ENCODE data around the gene ABCB4.

ABCB4 gene

DNA sequence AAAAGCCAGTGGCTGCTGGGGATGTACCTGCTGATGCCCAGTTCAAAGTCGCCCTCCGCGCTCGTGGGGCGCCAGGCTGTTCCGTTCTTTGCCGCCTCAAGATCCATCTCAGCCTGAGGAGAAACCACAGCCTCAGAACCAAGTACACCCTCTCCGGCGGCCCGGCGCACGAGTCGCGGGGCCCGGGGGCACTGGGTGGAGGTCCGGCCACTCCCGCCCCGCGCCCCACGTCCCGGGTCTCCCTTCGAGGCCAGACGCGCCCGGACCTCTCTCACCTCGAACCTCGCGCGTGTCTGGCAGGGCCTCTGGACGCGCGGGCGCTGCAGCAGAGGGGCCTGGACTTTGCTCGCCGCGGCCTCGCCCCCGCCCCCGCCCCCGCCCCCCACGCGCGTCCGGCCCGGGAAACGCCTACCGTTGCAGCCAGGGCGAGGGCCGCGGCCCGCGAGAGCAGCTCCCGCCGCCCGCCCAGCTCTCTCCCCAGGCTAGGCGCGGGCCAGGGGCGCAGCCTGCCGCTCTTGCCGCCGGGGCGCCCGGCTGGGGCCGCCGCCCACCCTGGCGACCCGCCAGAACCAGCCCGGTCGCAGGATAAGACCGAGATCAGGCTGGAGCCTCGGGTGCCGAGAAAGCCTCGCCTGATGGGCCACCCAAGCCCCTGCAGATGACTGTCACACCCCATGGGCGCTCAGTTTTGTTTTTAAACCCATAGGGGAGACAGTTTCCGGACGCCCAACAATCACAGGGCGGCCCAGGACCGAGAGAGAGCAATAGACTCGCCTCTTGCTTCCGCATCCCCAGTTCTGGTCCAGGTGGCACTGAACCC is at the start of gene ABCB4:
TSS of gene ABCB4 (minus strand) at position 322 of the 820 bp plus-strand sequence. CDS start at position 107, 215 bp downstream.
- DNase-seq: no peak

DNA sequence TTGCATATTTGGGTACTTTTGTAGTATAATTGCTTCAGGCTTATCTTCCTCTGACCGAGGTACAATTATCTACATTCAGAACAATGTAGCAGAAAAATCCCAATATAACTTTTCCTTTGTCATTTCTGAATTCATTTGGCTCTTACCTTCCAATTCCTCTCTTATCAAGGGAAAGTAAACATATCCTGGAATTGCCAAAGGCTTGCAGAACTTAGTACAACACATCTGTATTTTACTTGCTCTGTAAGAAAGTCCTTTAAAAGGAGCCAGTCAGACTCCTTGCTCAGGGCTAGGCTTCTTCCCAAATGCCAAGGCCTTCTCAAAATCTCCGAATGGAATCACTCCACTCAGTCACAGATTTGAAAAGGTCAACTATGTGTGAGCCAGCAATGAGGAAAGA is 43.3 kb upstream of the ABCB4 start:
- DNase-seq: no peak

DNA sequence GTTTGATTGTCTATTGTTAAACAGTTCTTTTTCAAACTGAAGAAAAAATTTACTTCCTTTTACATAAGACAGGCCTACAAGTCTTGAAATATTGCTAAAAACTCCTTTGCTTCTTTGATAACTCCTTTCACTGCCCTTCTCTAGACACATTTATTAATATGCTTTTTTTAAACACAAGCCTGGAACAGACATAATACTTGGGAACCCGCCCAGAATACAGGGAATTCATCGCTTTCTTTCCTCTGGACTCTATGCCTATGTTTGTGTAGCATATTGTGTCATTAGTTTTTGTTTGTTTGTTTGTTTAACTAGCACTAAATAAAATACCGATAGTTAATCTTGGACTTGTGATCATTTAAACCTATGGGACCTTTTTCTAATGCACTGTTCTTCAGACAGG is 42.4 kb upstream of the ABCB4 start:
- DNase-seq: no peak

DNA sequence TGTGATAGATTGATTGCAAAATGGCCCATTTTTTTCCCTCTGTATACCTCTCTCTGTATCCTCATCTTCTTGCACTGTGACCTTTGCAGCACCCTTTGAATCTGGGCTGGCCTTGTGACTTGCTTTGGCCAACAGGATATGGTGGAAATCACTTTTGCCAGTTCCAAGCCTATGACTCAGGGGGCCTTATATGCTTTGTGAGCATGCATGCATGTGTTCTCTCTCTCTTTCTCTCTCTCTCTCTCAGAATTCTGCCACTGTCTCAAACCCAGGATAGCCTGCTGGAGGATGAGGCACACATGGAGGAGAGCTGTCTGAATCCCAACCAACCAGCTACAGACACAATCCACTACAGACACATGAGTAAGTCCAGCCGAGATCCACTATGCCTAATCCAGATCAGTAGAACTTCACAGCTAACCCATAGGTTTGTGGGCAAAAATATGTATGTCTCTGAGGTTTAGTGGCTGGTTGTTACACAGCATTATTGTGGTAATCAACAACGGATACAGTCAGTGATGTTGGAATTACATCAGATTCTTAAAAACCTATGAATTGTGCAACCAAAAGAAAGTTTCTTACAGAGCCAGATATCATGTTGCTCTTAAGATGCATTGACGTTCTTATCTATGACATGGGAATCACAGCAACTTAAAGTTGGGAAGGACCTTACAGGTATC is 41.8 kb upstream of the ABCB4 start:
- no peak for DNase-seq

DNA sequence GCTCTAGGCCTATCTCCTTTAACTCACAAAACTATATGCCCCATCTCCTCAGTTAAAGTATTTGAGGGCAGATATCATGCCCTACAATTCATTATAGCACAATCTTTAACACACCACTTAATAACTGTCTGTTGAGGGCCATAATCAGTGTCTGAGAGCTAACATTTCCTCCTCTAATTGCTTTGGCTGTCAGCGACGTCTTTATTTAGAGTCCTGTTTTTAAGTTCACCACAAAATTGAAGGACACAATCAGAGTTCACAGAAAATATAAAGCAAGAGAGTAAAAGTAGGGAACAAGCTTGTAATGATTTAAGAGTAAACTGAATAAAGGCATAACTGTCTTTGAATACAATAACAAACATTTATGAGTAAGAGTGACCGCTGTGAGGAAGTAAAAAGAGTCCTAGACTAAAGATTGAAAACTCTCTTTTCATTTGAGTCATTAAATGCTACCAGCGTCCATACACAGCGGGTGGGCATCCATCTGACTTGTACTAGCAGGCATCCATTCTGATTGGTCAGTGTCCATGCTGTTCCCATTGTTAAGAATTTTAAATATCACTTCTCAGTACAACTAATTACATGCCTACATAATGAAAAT is 38.4 kb upstream of the ABCB4 start:
- no peak for DNase-seq

DNA sequence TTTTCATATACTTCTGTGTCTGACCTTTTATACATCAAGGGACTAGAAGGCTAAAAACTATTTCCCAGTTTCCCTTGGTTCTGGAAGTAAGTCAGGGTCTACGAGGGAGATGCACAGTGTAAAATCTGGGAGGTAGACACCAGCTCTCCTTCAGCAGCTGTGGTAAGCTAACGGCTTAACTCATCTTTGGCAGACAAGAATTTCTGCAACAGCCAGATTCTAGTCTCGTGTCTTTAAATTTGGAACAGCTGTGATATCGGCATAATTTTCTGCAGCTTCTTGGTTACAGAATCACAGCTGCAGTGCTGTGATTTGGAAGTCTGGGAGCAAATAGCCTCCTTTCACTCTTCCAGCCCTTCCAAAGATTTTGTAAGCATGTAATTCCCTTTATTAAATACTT is 37.4 kb upstream of the ABCB4 start:
- no peak for DNase-seq

DNA sequence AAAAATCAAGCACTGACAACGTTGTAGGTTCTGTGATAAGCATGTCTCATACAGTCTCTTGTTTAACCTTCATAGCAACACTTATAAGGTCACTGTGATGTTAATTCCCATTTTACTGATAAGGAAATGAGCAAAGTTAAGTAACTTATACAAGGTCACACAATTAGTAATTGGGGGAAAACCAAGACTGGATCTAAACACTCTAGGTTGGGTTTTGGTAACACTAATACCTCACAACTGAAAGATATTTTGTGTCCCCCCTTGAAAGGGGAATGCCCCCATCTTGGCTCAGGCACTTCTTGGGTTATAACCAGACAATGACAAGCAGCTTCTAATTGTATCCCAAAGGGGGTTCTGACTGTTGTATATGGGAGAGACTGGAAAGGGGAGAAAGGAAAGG is 36.0 kb upstream of the ABCB4 start:
- DNase-seq: no peak

DNA sequence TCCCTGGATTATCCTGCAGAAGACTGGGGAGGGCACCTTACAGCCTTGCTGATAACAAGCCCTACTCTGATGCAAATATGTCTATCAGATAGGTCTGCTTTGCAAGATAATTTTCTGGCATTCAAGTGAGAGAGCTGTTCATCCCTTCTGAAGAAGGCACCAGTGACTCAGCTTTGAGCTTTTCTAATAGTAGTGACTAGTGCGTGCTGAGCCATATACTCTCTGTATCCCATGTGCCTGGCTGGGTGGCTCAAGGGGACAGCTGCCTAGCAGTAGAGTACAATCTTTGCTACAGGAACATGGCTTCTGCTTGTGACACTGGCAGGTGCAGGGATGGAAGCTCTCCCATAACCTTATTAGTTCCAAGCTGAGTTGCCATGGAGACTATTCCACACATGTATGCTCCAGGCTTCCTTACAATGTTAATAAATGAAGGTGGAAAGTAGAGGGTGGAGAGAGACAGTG is 35.0 kb upstream of the ABCB4 start:
- no peak for DNase-seq

DNA sequence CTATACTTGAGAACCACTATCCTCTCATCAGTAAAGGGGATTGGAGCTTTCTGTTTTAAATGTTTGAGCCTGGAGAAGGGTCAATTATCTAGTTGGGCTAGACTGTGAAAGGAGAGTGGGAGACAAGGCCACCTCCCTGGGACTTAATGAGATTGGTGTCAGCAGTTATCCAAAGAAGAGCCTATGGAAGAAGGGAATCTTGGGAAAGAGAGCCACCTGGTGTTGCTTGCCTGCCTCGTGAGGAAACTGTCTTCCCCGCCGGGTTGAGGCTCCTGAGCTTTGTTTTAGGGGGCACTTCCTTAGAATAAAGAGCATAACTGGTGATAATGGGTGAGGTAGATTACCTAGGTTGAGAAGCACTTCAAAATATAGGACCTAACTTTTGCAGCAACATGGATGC is 32.0 kb upstream of the ABCB4 start:
- no peak for DNase-seq

DNA sequence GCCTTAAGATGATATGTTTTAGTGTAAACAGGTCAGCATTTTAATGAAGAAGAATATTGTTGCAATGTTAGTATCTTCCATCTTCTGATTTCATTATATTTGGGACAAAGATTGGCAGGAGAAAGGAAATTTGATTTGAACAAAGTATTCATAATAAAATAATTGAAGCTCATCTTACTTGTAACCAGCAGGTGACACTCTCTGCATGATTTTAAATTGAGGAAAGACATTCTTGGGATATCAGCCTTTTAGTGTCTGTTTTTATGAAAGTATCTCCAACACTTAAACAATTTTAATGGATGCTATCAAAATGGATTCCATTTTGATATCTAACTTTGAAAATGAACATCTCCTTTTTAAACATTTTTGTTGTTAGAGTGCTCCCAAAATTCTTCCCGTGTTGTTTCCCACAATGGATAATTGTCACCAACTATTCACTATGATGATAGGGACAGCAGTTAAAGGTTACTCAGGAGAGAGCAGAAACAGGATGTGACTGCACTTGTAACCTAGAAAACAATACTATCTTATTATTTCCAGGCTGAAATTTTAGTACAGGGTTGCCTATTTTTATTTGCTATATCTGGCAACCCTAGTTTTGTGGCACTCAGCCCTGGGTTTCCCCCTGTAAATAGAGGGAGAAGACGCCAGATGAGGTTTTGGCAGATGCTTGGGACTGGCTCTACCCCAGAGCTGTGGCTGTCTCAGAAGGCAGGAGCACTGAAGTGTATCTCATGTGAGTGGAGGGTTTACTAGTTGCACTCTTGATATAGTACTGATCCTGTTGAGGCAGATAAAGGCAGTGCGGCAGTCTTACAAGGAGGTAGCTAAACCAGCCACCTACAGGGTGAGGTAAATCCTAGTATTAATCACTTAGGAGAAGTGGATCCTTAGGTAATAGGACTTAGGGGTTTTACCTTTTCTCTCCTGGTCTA is 31.0 kb upstream of the ABCB4 start:
- no peak for DNase-seq

DNA sequence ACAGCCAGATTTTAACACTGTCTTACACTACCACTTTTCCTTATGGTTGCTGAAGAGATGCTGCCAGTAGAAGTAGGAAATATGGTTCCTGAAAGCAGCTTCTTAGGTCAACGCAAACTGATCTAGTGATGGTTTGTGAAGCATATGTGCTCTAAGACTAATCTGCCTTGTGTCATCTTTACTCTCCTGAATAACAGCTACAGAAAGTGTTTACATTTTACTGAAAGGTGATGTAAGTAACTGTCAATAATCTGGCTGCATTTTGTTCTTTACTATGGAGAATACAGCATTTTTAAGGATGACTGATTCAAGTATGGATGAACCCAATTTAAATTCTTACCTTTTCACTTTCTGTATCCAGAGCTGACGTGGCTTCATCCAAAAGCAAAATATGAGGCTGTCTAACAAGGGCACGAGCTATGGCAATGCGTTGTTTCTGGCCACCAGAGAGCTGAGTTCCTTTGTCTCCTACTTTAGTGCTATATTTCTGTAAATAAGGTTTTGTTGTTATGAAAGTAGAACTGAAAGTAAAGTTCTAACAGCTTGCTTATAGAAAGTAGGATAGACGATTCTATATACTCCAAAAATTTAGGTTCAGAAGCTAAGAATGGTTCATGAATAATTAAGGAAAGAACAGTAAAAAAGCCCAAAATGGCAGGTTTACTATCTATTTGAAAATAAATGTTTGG is 30.2 kb upstream of the ABCB4 start:
- no peak for DNase-seq

DNA sequence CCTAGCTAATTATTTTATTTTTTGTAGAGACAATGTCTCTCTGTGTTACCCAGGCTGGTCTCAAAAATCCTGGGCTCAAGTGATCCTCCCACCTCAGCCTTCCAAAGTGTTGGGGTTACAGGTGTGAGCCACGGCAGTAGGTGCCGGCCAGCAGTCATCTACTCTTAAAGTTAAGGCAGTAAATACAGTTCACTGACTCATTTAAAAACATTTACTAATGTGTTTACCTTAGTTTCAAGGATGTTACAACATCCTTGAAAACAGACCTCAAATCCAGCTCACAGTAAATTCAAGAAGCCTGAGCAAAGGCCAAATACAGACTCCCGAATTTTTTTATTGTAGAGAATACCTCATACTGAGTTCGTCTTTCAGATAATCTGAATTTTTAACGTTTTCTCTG is 29.6 kb upstream of the ABCB4 start:
- no peak for DNase-seq

DNA sequence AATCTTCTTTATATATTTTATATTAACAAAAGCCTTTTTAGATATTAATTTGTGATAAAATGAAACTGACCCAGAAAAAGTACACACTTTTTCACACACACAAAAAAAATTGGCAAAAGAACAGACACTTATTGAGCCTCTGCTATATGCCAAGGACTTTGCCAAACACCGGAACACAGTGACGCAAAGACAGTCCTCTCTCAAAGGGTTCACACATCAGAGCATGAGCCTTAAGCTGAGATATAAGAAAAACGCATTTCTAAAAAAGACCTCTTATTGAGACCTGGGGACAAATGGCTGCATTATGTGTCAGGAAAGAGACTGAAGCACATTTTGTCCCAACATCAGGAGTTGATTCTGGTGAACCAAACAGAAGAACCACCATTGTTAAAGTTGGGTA is 24.0 kb upstream of the ABCB4 start:
- no peak for DNase-seq

DNA sequence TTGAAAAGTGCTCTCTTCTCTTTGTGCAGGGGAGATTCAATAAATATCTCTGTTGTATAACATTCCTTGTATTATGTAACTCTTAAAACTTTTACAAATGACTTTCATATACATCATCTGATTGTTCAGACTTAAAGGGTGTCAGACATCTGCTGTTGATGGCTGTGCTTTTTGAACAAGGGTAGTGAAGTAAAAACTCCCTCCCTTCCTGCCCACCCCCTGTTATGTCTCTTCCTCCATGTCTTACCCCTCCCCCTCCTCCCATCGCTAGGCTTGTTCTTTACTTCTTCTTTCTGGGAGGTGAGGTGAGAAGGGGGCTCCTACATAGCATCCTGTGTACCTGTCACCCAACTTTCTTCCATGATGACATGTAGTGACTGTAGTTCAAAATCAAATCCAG is 23.4 kb upstream of the ABCB4 start:
- no peak for DNase-seq

DNA sequence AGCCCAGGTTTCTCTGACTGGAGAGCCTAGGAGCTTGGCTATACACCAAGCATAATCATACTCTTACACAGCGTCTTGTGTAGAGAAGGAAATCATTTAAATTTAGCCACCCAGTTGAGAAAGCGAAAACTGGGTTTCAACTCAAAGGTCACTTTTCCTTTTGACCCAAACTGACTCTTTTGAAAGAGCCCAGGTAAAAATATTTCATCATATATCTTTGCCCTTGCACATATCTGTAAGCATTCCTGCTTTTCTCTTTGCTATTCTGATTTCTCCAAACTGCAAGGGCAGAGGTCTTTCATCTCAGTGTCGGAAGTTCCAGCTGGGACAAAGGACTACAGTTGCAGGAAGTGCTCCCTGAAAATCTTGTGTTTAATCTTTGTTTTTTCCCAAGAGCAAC is 22.0 kb upstream of the ABCB4 start:
- DNase-seq: no peak

DNA sequence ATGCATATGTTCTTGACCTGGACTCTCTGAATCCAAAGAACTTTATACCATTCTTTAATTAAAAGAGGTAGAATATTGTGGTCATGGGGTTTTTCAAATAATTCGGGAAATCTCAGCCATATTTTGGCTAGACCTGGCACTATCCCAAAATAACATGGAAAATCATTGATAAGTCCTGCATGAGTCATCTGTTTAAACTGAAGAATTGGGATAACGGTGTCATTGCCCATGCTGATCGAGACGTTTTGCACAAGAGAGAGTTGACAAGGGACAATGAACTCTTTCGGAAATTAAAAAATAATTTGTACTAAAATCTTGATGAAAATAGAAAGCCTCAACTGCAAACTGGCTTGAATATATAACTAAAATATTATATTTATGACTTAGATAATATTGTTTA is 19.9 kb upstream of the ABCB4 start:
- no peak for DNase-seq

DNA sequence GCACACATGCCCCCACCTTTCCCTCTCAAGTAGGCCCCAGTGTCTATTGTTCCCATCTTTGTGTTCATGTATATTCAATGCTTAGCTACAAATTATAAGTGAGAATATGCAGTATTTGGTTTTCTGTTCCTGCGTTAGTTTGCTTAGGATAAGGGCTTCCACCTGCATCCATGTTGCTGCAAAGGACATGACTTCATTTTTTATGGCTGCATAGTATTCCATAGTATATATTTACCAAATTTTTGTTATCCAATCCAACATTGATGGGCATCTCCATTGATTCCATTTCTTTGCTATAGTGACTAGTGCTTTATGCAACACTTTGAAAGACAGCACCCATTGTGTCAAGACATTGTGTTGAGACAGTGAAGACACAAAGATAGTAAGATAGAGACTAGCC is 19.0 kb upstream of the ABCB4 start:
- DNase-seq: no peak

DNA sequence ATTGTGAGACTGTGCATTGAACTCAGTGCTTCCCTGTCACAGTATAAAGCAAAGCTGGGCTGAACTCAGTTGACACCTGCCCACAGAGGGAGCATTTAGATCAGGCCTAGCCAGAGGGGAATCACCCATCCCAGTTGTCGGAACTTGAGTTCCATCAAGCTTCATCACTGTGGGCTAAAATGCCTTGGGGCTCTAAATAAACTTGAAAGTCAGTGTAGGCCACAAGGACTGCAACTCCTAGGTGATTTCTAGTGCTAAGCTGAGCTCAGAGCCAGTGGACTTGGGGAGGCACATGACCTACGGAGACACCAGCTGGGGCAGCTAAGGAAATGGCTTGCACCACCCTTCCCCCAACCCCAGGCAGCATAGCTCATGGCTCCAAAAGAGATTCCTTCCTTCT is 7.7 kb upstream of the ABCB4 start:
- no peak for DNase-seq

DNA sequence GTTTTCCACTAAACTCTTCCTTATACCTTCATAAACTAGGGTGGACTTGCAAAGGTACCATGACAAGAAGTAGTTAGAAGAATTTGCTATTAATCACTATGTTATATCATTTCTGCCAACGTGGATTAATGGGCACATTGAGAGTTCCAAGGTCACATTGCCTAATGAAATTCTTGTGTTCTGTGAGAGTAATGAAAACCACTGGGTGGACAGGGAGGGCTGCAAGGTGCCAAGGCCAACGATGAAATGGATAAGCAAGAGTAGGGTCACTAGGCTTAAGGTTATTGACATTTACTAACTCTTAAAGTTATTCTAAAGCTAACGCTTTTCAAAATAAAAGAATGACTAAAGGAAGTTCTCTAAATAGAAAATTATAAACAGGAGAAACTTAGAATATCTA is 6.6 kb upstream of the ABCB4 start:
- DNase-seq: no peak

DNA sequence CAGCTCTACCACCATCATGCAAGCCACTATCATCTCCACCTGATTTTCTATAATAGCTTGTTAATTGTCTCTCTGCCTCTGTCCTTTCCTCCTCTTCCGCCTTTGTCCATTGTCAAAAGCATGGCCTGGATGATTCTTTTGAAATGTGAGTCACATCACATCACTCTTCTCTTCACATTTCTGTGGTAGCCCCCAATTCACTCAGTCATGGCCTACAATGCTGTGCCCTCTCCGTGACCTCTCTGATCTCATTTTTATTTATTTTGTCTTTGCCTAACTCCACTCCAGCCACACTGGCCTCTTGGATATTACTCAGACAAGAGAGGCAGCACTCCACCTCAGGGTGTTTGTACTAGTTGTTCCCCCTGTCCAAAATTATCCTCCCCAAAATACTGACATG is 4.9 kb upstream of the ABCB4 start:
- DNase-seq: no peak

DNA sequence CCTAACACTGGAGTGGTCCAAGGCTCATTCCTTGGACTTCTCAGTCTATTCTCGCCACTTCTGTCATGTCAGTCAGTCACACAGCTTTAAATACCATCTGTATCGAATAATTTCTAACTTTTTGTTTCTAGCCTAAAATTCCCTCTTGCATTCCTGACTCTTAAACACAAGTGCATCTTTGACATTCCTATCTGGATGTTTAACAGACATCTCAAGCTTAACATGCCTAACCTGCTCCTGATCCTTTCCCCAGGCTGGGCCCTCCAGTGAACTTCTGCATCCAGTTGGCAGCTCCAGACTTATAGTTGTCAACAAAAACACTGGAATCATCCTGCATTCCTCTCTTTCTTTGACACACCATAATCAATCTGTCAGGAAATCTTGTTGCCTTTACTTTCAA is 4.5 kb upstream of the ABCB4 start:
- DNase-seq: no peak

DNA sequence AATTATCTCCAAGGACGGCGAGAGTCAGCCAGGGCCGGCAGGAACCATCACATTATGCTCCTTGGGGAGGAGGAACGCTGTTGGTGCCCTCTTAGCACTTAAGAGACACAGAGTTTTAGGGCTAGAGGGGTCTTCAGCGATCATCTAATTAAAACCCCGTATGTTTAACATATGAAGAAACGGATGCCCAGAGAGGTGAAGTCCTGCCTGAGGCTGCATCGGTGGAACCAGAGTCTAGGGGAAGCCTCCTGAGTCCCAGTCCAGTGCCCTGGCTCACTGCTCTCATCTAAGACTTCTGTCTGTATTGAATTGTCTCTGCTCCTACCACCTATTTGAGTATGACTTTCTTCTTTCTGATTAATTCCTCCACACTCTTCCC is 688 bp upstream of the ABCB4 start:
- no peak for DNase-seq
